GM10266 (cell line): ENCODE data around the gene NAMPT.

ENCODE experiments used
- DNase-seq: peaks from one replicate; pipeline ENCODE4 v3.0.0; 2012; ENCODE audit errors: extremely low spot score
- TF ChIP-seq, protein P1 (sequence below): IDR thresholded peaks from 2 replicates; pipeline ENCODE4 v1.5.1; 2012; ENCODE audit warnings: mild to moderate bottlenecking, low read depth; ENCODE audit not compliant: control insufficient read depth, insufficient read depth; ENCODE audit errors: missing control alignments

The NAMPT gene

DNA sequence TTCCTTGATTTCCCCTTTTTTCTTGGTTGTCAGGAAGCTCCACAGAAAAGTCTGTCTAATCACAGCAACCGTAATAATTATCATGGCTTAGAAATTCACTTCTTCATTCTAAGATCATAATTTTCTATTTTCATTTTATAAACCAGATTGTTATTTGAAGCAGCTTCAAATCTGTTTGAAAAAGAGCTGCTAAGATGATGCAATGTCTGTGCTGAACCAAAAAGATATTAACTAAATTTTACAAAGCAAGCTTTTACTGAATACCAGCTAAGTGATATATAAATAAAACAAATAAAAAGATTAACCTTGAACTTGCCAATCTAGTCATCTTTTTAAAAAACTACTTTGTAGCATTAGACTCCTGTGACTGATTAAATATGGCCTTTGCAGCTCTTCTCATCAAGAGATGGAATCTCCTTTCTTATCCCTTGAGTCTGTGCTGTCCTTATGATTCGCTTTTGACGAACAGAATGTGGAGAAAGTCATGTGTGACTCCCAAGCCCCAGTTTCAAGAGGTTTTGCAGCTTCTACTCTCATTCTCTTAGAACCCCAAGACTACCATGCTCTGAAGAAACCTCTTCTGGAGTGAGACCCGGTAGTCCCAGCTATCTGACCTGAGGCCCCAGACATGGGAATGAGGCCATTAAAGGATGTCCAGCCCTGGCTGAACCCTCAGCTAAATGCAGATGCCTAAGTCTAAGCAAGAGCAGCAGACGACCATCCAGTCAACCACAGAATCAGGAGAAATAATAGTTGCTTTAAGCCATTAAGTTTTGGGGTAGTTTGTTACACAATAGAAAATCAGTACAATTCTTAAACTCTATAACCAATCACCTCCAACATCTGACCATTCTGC is 14.4 kb downstream of the NAMPT start:
- DNase-seq: no peak
- TF ChIP-seq, protein P1, sequence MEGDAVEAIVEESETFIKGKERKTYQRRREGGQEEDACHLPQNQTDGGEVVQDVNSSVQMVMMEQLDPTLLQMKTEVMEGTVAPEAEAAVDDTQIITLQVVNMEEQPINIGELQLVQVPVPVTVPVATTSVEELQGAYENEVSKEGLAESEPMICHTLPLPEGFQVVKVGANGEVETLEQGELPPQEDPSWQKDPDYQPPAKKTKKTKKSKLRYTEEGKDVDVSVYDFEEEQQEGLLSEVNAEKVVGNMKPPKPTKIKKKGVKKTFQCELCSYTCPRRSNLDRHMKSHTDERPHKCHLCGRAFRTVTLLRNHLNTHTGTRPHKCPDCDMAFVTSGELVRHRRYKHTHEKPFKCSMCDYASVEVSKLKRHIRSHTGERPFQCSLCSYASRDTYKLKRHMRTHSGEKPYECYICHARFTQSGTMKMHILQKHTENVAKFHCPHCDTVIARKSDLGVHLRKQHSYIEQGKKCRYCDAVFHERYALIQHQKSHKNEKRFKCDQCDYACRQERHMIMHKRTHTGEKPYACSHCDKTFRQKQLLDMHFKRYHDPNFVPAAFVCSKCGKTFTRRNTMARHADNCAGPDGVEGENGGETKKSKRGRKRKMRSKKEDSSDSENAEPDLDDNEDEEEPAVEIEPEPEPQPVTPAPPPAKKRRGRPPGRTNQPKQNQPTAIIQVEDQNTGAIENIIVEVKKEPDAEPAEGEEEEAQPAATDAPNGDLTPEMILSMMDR: no peak

DNA sequence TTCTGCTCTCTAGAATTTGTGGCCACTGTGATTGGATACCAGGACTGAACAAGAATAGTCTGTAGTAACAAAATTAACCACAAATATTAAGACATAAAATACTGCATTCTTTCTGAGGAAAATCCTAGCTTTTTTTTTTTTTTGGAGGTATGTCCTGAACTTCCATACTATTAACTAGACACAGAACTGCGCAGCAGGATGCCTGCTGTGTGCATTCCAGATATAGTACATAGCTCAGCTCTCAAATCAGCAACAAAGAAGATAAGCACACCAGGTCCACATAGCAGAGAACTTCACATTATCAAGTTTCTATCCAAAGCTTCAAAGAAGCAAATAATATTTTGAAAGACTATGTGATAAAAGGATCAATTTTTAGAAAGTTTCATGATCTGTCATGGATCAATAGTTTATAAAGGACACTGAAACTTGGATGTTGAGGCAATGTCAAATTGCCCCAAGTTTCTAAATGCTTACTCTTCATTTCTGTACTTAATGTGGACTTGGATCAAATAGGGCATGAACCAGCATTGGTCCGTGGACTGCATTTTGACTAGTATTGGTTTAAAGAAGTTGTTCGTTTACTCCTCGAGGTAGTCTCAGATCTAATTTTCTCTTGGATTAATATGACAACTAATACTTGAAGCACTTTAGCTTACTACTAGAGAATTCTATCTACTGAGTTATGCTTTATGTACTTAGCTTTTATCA is 15.4 kb downstream of the NAMPT start:
- TF ChIP-seq, protein P1: no peak
- no peak for DNase-seq

DNA sequence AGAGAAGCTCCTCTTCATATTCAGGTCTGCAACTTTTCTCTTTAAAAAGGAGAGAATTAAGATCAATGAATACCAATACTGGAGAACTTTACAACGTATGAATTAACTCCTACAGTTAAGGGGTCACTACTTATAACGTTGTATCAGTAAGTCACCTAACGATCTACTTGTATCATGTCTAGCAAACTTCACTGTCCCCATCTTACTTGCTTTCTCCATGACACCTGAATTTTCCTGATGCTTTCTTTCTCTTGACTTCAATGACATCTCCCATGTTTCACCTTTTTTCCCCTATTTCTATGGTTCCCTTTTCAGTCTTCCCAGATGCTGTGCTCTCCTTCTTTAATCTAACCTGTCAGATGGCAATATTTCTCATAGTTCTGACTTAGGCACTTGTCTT is 19.6 kb downstream of the NAMPT start:
- no peak for DNase-seq
- TF ChIP-seq, protein P1: no peak

DNA sequence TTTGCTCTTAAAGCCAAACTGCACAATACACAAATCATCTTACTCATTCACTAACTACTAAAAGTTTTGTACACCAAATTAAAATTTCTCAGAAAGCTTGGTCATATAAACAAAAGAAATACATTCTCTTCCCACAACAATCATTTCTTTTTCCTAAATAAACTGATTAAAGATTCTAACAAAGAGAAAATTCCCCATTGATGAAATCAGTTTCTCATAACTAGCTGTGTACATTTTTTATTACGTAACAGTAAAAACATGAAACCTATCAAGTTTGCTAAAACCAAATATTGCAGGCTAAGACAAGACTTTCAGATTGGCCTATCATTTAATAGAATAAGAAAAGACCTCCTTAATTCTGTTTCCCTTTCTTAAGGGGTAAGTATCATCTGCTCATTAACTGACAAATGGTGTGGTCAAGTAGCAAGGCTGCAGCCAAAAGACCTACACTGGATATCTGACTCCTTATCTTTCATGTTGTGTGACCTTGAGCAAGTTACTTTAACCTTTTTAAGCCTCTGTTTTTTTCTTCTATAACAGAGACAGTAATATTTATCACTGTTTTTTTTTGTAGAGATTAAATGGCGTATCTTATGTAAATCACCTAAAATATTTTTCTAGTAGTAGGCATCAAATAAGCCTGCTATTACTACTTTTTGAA is 22.4 kb downstream of the NAMPT start:
- DNase-seq: no peak
- TF ChIP-seq, protein P1: no peak

DNA sequence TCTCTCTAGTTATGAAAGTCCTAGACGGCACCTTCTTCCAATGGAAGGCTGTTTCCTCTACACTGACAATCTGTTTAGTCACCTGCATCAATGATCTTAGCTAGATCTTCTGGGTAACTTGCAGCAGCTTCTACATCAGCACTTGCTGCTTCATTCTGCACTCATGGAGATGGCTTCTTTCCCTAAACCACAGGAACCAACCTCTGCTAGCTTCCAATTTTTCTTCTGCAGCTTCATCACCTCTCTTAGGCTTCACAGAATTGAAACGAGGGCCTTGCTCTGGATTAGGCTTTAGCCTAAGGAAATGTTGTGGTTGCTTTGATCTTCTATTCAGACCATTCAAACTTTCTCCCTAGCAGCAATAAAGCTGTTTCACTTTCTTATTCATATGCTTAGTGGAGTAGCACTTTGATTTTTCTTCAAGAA is 24.6 kb downstream of the NAMPT start:
- no peak for DNase-seq
- TF ChIP-seq, protein P1: no peak

- no peak for DNase-seq
- TF ChIP-seq, protein P1: no peak
These were observed 26.0 kb downstream of the NAMPT start for GRCh38 chr7:106258789-106259188.

DNA sequence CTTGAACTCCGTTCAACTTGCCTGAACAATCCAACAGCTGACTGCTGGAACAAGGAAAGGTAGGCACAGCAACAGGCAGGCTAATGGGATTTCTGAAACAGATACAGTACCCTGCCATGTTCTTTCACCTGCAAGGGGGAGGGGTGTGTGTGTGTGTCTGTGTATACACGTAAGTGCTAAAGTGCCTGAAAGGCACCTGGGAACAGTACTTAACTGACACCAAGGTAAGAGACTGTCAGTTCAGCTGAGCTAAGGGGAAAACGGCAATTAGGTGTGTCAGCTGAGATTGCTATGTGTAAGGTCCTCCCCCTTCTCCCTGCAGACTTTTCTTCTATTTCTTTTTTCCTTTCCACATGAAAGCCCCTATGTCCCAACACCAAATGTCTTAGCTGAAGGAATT is 27.0 kb downstream of the NAMPT start:
- TF ChIP-seq, protein P1: no peak
- no peak for DNase-seq
